ENCODE results near the gene PXMP4.
A peak's percentile ranks its signal among the peaks of the same experiment; 100 is the strongest.

- TF ChIP-seq HDAC2 (IDR thresholded peaks at IDR 0.05) = no peak
- no peak for TF ChIP-seq ESRRA (IDR thresholded peaks at IDR 0.05; ENCODE audit: borderline replicate concordance, low read length)
- TF ChIP-seq ZFP36 (IDR thresholded peaks at IDR 0.05; ENCODE audit: borderline replicate concordance, partially characterized antibody) = no peak
- no peak for TF ChIP-seq CTCF (IDR thresholded peaks at IDR 0.05)
- TF ChIP-seq MAFK (IDR thresholded peaks at IDR 0.05; ENCODE audit: partially characterized antibody) = no peak
- no peak for TF ChIP-seq POLR2A (IDR thresholded peaks at IDR 0.05; ENCODE audit: low read length)
- no peak for TF ChIP-seq KDM5A (IDR thresholded peaks at IDR 0.05)
- TF ChIP-seq EP300 (IDR thresholded peaks at IDR 0.05) = peak; percentile 9 to 29; a peak in 1 of 5 replicates
- TF ChIP-seq HOXB13 (CRISPR knock-in tag; IDR thresholded peaks at IDR 0.05; ENCODE audit: low read depth) = no peak
- peak; percentile 22; the same call in 1 of the 3 replicates for TF ChIP-seq SMC3 (IDR thresholded peaks at IDR 0.05)
- no peak for TF ChIP-seq BHLHE40 (IDR thresholded peaks at IDR 0.05; ENCODE audit: low read depth, low read length)
Observed at GRCh38 chr20:33733654-33734576, 13.8 kb upstream of the PXMP4 start.

All from A549 (cell line).